MCF 10A (cell line): ENCODE measurements around the gene CACNA1C. TPM values are rescaled to one million over a fixed set of nuclear protein-coding genes. Genes with fewer than 3 reads are reported as not detected.

Experiments used
- BruUV-seq: library from RNA; stranded (reverse); fragments of 400-500 nt; replicated peaks from 2 replicates; lab custom pipeline; 2021; lab: Mats Ljungman, UMichigan
- CTCF ChIA-PET: fragments of 300-600 bp; sonication (Branson Sonifier 250); formaldehyde crosslinking; extraction: SDS; loops from one replicate; lab custom pipeline; 2021; ENCODE audit warnings: antibody characterized with exemption, inconsistent platforms; lab: Yijun Ruan, JAX
- POLR2A ChIA-PET: fragments of 300-600, 350-650 bp; sonication (Branson Sonifier 250); formaldehyde crosslinking; extraction: SDS; loops from one replicate; lab custom pipeline; 2020; ENCODE audit warnings: antibody characterized with exemption, inconsistent platforms; lab: Yijun Ruan, JAX
- DNase-seq: peaks from one replicate; pipeline ENCODE4 v3.0.0-alpha.2; 2018; ENCODE audit not compliant: unreplicated experiment
- H3K27ac Mint-ChIP-seq: one replicate; pipeline ENCODE4 v1.8.0; 2022; ENCODE audit warnings: mild to moderate bottlenecking, low read depth, mixed read lengths; ENCODE audit not compliant: unreplicated experiment
- H3K27me3 Mint-ChIP-seq: one replicate; pipeline ENCODE4 v1.8.0; 2022; ENCODE audit warnings: mixed read lengths; ENCODE audit not compliant: insufficient read depth, unreplicated experiment
- H3K36me3 Mint-ChIP-seq: one replicate; pipeline ENCODE4 v1.8.0; 2022; ENCODE audit warnings: mild to moderate bottlenecking, moderate library complexity, mixed read lengths; ENCODE audit not compliant: insufficient read depth, unreplicated experiment
- H3K4me1 Mint-ChIP-seq: one replicate; pipeline ENCODE4 v1.8.0; 2022; ENCODE audit warnings: mixed read lengths; ENCODE audit not compliant: insufficient read depth, unreplicated experiment
- H3K4me3 Mint-ChIP-seq: one replicate; pipeline ENCODE4 v1.8.0; 2022; ENCODE audit warnings: mild to moderate bottlenecking, moderate library complexity, mixed read lengths; ENCODE audit not compliant: unreplicated experiment
- H3K9me3 Mint-ChIP-seq: one replicate; pipeline ENCODE4 v1.8.0; 2022; ENCODE audit warnings: mixed read lengths; ENCODE audit not compliant: unreplicated experiment
- CTCF ChIP-seq: fragments of 200-600 bp; IDR thresholded peaks from one replicate; pipeline ENCODE4 v1.8.0; 2022; ENCODE audit warnings: antibody characterized with exemption, mild to moderate bottlenecking; ENCODE audit not compliant: unreplicated experiment
- intact Hi-C: fragments of 100-400 bp; cut with micrococcal nuclease; formaldehyde crosslinking; loops from 2 replicates; pipeline ENCODE4 v1.14.1; 2022
- total RNA-seq: library from RNA; stranded (reverse); gene quantifications from 2 replicates; pipeline ENCODE4 v1.2.3, GENCODE V29; 2022

Gene CACNA1C
- total RNA-seq, 1 experiment from 2014 or later, result not detected

GRCh38 chr12:2383325-2384028, 330.7 kb downstream of the CACNA1C start:
- Mint-ChIP-seq H3K27me3 (peaks cover 8% of the 10 kb centered on the region), H3K9me3 (no peaks in the 10 kb centered on the region), H3K4me1 (no peaks in the 10 kb centered on the region), H3K4me3 (no peak overlapping the region), H3K27ac (no peak overlapping the region), H3K36me3 (no peaks in the 10 kb centered on the region)
- no peak for DNase-seq
- no TSS peak for BruUV-seq
- intact Hi-C loops, result no loop called here
- POLR2A ChIA-PET, result interaction anchor here (0.9 kb wide), 1 partner anchor 9 kb away, joined by 3 read pairs; no protein-coding TSS in a partner anchor
- no peak for TF ChIP-seq CTCF
- CTCF ChIA-PET, result interaction anchor here (1.1 to 1.7 kb wide), 3 partner anchors 9 to 200 kb away, joined by 3 to 7 read pairs (median 6); no protein-coding TSS in a partner anchor

GRCh38 chr12:2384029-2384386, 331.2 kb downstream of the CACNA1C start:
- POLR2A ChIA-PET, result no interaction called here
- no peaks in the 10 kb centered on the region for H3K4me1 Mint-ChIP-seq
- no peak overlapping the region for H3K27ac Mint-ChIP-seq
- H3K9me3 Mint-ChIP-seq, result no peaks in the 10 kb centered on the region
- H3K4me3 Mint-ChIP-seq, result no peak overlapping the region
- BruUV-seq, result no TSS peak
- no peaks in the 10 kb centered on the region for H3K36me3 Mint-ChIP-seq
- no peak for TF ChIP-seq CTCF
- CTCF ChIA-PET, result no interaction called here
- no peak for DNase-seq
- intact Hi-C loops, result no loop called here
- peaks cover 2% of the 10 kb centered on the region for H3K27me3 Mint-ChIP-seq

- H3K4me1 Mint-ChIP-seq, result peaks cover 1% of the 10 kb centered on the region
- ChIA-PET CTCF (interaction anchor here (0.7 kb wide), 1 partner anchor 163 kb away, joined by 3 read pairs; no protein-coding TSS in a partner anchor), POLR2A (no interaction called here)
- no peak overlapping the region for H3K4me3 Mint-ChIP-seq
- no TSS peak for BruUV-seq
- H3K36me3 Mint-ChIP-seq, result no peaks in the 10 kb centered on the region
- DNase-seq, result no peak
- no peak overlapping the region for H3K27ac Mint-ChIP-seq
- H3K9me3 Mint-ChIP-seq, result no peaks in the 10 kb centered on the region
- H3K27me3 Mint-ChIP-seq, result no peaks in the 10 kb centered on the region
- intact Hi-C loops, result no loop called here
- TF ChIP-seq CTCF, result no peak
These were observed 332.0 kb downstream of the CACNA1C start for GRCh38 chr12:2384533-2385351.

GRCh38 chr12:2385529-2385928, 332.7 kb downstream of the CACNA1C start:
- Mint-ChIP-seq H3K27me3 (peaks cover 7% of the 10 kb centered on the region), H3K27ac (no peak overlapping the region), H3K9me3 (no peaks in the 10 kb centered on the region), H3K36me3 (no peaks in the 10 kb centered on the region), H3K4me3 (no peak overlapping the region), H3K4me1 (peaks cover 9% of the 10 kb centered on the region)
- intact Hi-C loops, result no loop called here
- ChIA-PET POLR2A (interaction anchor here (0.6 kb wide), 1 partner anchor 41 kb away, joined by 3 read pairs; no protein-coding TSS in a partner anchor), CTCF (interaction anchor here (0.6 to 0.7 kb wide), 2 partner anchors 10 to 162 kb away, joined by 3 to 4 read pairs; no protein-coding TSS in a partner anchor)
- TF ChIP-seq CTCF, result no peak
- no TSS peak for BruUV-seq
- no peak for DNase-seq
